Measurements from ENCODE around the gene FKBP3. TPM values are rescaled to one million over a fixed set of nuclear protein-coding genes. Genes with fewer than 3 reads are reported as not detected.

The FKBP3 gene
- total and polyA plus RNA-seq, 2 donors (not counting 1 experiment from before 2014, with no cell fraction given) = 18.5 to 58.7 TPM

GRCh38 chr14:45066667-45067066 is 67.6 kb downstream of the FKBP3 start:
- Histone ChIP-seq H3K4me2 (replicated peaks; ENCODE audit: low read depth, low read length, poor library complexity, severe bottlenecking) (no peak overlapping the region), H2AFZ (ENCODE audit: insufficient read depth, low read depth, low read length, poor library complexity, severe bottlenecking) (no peak overlapping the region), H3K4me1 (ENCODE audit: control insufficient read depth in 2 of 2, insufficient read depth in 2 of 2, low read length in 2 of 2) (no peaks in the 10 kb centered on the region), H4K20me1 (ENCODE audit: control insufficient read depth, insufficient read depth, low read length, poor library complexity, severe bottlenecking) (no peaks in the 10 kb centered on the region), H3K4me3 (ENCODE audit: control extremely low read depth in 1 of 5, extremely low read depth in 1 of 5, insufficient read depth in 1 of 5, low read depth in 2 of 5, low read length in 4 of 5) (no peak overlapping the region), H3K9me3 (ENCODE audit: control extremely low read depth in 1 of 3, control insufficient read depth in 2 of 3, insufficient read depth in 1 of 3, low read length in 2 of 3) (no peaks in the 10 kb centered on the region), H3K9ac (ENCODE audit: low read length) (no peak overlapping the region), H3K27me3 (replicated peaks in 1 of 4; ENCODE audit: control extremely low read depth in 1 of 4, control insufficient read depth in 3 of 4, insufficient read depth in 4 of 4, low read length in 3 of 4) (no peaks in the 10 kb centered on the region), H3K27ac (ENCODE audit: low read length in 2 of 2) (no peak overlapping the region), H3K79me2 (ENCODE audit: control insufficient read depth, insufficient read depth, low read length) (no peaks in the 10 kb centered on the region), H3K36me3 (replicated peaks in 1 of 2; ENCODE audit: control extremely low read depth in 1 of 2, control insufficient read depth in 1 of 2, extremely low read depth in 1 of 2, insufficient read depth in 2 of 2, low read length in 1 of 2) (peaks cover 0 to 2% of the 10 kb centered on the region in 2 experiments)
- H3K4me3 Mint-ChIP-seq = no peak overlapping the region
- H3K4me1 Mint-ChIP-seq = no peaks in the 10 kb centered on the region
- intact Hi-C loops (cut with micrococcal nuclease) = no loop called here
- WGBS (ENCODE audit: insufficient coverage) = no CpG with 5 or more reads among the region's 3 CpGs
- DNase-seq (no peak), ATAC-seq (ENCODE audit: low read depth) (no peak)
- POLR2A ChIA-PET = no interaction called here
- no peaks in the 10 kb centered on the region for H3K27me3 Mint-ChIP-seq
- TF ChIP-seq EZH2 (IDR thresholded peaks at IDR 0.05; ENCODE audit: borderline replicate concordance, insufficient read depth, low read depth, low read length, poor library complexity, severe bottlenecking) = no peak
- TF ChIP-seq, protein P1, sequence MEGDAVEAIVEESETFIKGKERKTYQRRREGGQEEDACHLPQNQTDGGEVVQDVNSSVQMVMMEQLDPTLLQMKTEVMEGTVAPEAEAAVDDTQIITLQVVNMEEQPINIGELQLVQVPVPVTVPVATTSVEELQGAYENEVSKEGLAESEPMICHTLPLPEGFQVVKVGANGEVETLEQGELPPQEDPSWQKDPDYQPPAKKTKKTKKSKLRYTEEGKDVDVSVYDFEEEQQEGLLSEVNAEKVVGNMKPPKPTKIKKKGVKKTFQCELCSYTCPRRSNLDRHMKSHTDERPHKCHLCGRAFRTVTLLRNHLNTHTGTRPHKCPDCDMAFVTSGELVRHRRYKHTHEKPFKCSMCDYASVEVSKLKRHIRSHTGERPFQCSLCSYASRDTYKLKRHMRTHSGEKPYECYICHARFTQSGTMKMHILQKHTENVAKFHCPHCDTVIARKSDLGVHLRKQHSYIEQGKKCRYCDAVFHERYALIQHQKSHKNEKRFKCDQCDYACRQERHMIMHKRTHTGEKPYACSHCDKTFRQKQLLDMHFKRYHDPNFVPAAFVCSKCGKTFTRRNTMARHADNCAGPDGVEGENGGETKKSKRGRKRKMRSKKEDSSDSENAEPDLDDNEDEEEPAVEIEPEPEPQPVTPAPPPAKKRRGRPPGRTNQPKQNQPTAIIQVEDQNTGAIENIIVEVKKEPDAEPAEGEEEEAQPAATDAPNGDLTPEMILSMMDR (IDR thresholded peaks at IDR 0.05) = no peak
- H3K27ac Mint-ChIP-seq = no peak overlapping the region
- CTCF ChIA-PET = interaction anchor here (0.6 kb wide), 1 partner anchor 93 kb away, joined by 4 read pairs; no protein-coding TSS in a partner anchor
- H3K9me3 Mint-ChIP-seq (ENCODE audit: insufficient read depth) = no peaks in the 10 kb centered on the region

DNA sequence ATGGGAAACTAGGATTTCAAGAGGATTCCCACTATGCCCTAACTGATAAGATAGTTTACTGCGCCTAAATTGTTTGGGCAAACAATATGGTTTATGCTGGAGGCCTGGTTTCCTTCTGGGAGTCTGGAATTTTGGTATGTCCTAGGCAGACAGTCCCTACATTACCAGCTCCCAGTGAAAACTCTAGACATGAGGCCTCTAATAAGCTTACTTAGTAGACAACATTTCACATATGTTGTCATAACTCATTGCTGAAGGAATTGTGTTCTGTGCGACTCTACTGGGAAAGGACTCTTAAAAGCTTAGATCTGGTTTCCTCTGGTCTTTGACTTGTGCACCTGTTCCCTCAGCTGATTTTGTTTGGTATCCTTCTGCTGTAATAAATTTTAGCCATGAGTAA is 68.3 kb downstream of the FKBP3 start:
- no peak overlapping the region for H3K27ac Mint-ChIP-seq
- 100% methylated on average over 1 of the region's 2 CpGs for WGBS (ENCODE audit: insufficient coverage)
- POLR2A ChIA-PET = no interaction called here
- Histone ChIP-seq H3K79me2 (ENCODE audit: control insufficient read depth, insufficient read depth, low read length) (no peaks in the 10 kb centered on the region), H3K4me3 (ENCODE audit: control extremely low read depth in 1 of 5, extremely low read depth in 1 of 5, insufficient read depth in 1 of 5, low read depth in 2 of 5, low read length in 4 of 5) (no peak overlapping the region), H3K27ac (ENCODE audit: low read length in 2 of 2) (no peak overlapping the region), H3K9ac (ENCODE audit: low read length) (no peak overlapping the region), H4K20me1 (ENCODE audit: control insufficient read depth, insufficient read depth, low read length, poor library complexity, severe bottlenecking) (no peaks in the 10 kb centered on the region), H3K9me3 (ENCODE audit: control extremely low read depth in 1 of 3, control insufficient read depth in 2 of 3, insufficient read depth in 1 of 3, low read length in 2 of 3) (no peaks in the 10 kb centered on the region), H3K4me1 (ENCODE audit: control insufficient read depth in 2 of 2, insufficient read depth in 2 of 2, low read length in 2 of 2) (no peaks in the 10 kb centered on the region), H3K36me3 (replicated peaks in 1 of 2; ENCODE audit: control extremely low read depth in 1 of 2, control insufficient read depth in 1 of 2, extremely low read depth in 1 of 2, insufficient read depth in 2 of 2, low read length in 1 of 2) (peaks cover 0 to 2% of the 10 kb centered on the region in 2 experiments), H2AFZ (ENCODE audit: insufficient read depth, low read depth, low read length, poor library complexity, severe bottlenecking) (no peak overlapping the region), H3K27me3 (replicated peaks in 1 of 4; ENCODE audit: control extremely low read depth in 1 of 4, control insufficient read depth in 3 of 4, insufficient read depth in 4 of 4, low read length in 3 of 4) (no peaks in the 10 kb centered on the region), H3K4me2 (replicated peaks; ENCODE audit: low read depth, low read length, poor library complexity, severe bottlenecking) (no peak overlapping the region)
- no peaks in the 10 kb centered on the region for H3K4me1 Mint-ChIP-seq
- no peak for TF ChIP-seq EZH2 (IDR thresholded peaks at IDR 0.05; ENCODE audit: borderline replicate concordance, insufficient read depth, low read depth, low read length, poor library complexity, severe bottlenecking)
- TF ChIP-seq, protein P1 (IDR thresholded peaks at IDR 0.05) = no peak
- CTCF ChIA-PET = interaction anchor here (0.6 kb wide), 1 partner anchor 94 kb away, joined by 4 read pairs; no protein-coding TSS in a partner anchor
- no peaks in the 10 kb centered on the region for H3K27me3 Mint-ChIP-seq
- no peak overlapping the region for H3K4me3 Mint-ChIP-seq
- H3K9me3 Mint-ChIP-seq (ENCODE audit: insufficient read depth) = no peaks in the 10 kb centered on the region
- ATAC-seq (ENCODE audit: low read depth) (no peak), DNase-seq (no peak)
- intact Hi-C loops (cut with micrococcal nuclease) = no loop called here

Small RNAs within 50 kb of the gene (small RNA-seq; reads per million reads assigned to genes)
- gene RF00151 (ENCODE audit: insufficient read length, low read depth, low replicate concordance) = 1.9 reads per million, percentile 9 among the genes with 10 or more reads in this experiment
- 62,554 reads per million, percentile 100 among the genes with 10 or more reads in this experiment for gene SNORD127 (ENCODE audit: insufficient read length, low read depth, low replicate concordance)

Other genes with a start within 250 kb of the FKBP3 start
- 33.5 and 36.1 TPM in 2 replicates for gene KLHL28, start 172.5 kb downstream of the FKBP3 start, total RNA-seq
- gene KLHL28, start 172.5 kb downstream of the FKBP3 start, polyA plus RNA-seq = 8.9 and 12.2 TPM in 2 replicates
- gene TOGARAM1, start 172.3 kb downstream of the FKBP3 start, total RNA-seq = 23.9 and 25.6 TPM in 2 replicates
- 3.4 and 5.2 TPM in 2 replicates for gene TOGARAM1, start 172.3 kb downstream of the FKBP3 start, polyA plus RNA-seq
- 67.5 and 72.7 TPM in 2 replicates for gene PRPF39, start 50.4 kb downstream of the FKBP3 start, total RNA-seq
- gene PRPF39, start 50.4 kb downstream of the FKBP3 start, polyA plus RNA-seq = 64.8 and 98.9 TPM in 2 replicates
- 14.0 and 15.5 TPM in 2 replicates for gene FANCM, start 1.4 kb upstream of the FKBP3 start, total RNA-seq
- 3.0 and 4.3 TPM in 2 replicates for gene FANCM, start 1.4 kb upstream of the FKBP3 start, polyA plus RNA-seq
- gene MIS18BP1, start 118.7 kb upstream of the FKBP3 start, total RNA-seq = 85.5 and 92.5 TPM in 2 replicates
- 30.0 and 40.5 TPM in 2 replicates for gene MIS18BP1, start 118.7 kb upstream of the FKBP3 start, polyA plus RNA-seq